ENCODE results near the gene PRDM16. TPM values are rescaled to one million over a fixed set of nuclear protein-coding genes. Genes with fewer than 3 reads are reported as not detected.

The PRDM16 gene
- total RNA-seq, 4 donors from 2014 or later = 0.08 to 0.19 (median 0.12) TPM

DNA sequence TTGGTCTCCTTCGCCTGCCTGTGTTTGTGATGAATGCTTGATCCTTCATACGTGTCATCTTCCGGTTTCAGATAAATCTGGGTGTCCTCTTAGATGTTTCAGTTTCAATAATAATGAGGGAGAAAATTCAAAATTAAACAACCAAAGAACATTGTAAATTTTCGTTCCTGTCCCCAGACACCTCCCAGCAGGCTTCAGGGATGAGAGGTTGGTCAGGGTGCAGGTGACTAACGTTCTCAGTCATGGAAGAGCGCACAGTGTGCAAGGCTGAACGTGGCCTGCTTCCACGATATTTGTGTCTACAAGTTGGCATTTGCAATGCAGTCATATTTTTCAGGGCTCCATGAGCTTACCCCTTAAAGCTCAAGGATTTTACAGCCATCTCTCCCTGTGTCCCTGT lies 238.4 kb downstream of the PRDM16 start:
- H3K36me3 ChIP-seq = no peaks in the 10 kb centered on the region
- no peak overlapping the region for H3K27ac ChIP-seq
- DNase-seq = no peak
- 64 to 73% methylated on average over 8 of the region's 8 CpGs for WGBS, 2 donors
- H3K4me1 ChIP-seq = peaks cover 0 to 4% (median 0%) of the 10 kb centered on the region in 3 donors
- H3K9me3 ChIP-seq = no peaks in the 10 kb centered on the region
- TF ChIP-seq POLR2A (IDR thresholded peaks at IDR 0.05) (no peak), CTCF (IDR thresholded peaks at IDR 0.05) (no peak)
- peaks cover 0 to 75% (median 0%) of the 10 kb centered on the region in 4 donors for H3K27me3 ChIP-seq
- H3K4me3 ChIP-seq = no peak overlapping the region
- intact Hi-C loops (cut with DNase I) = no loop called here

- H3K4me1 ChIP-seq = peaks cover 0 to 11% (median 5%) of the 10 kb centered on the region in 3 donors
- H3K9me3 ChIP-seq = no peaks in the 10 kb centered on the region
- H3K36me3 ChIP-seq = no peaks in the 10 kb centered on the region
- WGBS, 2 donors = 70 to 83% methylated on average over 1 to 2 of the region's 11 CpGs
- no peak for TF ChIP-seq CTCF (IDR thresholded peaks at IDR 0.05)
- TF ChIP-seq POLR2A (IDR thresholded peaks at IDR 0.05) = no peak
- no peak for DNase-seq
- intact Hi-C loops (cut with DNase I) = no loop called here
- no peak overlapping the region for H3K4me3 ChIP-seq
- peaks cover 0 to 74% (median 0%) of the 10 kb centered on the region in 4 donors for H3K27me3 ChIP-seq
- no peak overlapping the region for H3K27ac ChIP-seq
These were observed 239.1 kb downstream of the PRDM16 start for GRCh38 chr1:3308053-3308452.

DNA sequence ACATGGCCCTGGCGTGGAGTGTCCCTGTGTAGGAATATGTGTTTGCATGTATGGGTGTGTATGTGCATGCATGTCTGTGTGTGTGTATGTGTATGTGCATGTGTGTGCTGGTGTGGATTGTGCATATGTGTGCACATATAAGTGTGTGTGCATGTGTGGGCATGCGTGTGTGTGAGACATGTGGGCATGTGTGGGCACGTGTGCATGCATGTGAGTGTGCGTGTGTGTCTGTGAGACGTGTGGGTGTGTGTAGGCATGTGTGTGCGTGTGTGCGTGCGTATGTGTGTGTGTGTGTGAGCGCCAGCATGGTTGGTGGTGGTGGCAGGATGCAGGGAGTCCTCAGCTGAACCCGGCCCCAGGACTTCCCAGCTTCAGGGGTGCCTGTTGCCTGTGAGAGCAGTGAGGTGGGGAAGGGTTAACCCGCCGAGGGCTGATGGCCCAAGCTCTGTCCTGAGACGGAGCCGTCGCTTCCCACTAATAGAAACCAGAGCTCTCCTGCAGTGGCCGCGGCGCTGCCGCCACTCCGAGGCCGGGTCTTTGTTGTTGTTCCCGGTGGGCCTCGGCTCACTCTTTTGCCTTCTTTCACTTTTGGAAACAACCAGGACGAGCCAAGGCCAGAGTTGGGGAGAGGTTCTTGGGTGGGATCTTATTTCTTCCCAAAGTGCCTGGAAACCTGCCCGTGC lies 241.9 kb downstream of the PRDM16 start:
- Histone ChIP-seq H3K27me3 (peaks cover 0 to 79% (median 0%) of the 10 kb centered on the region in 4 donors), H3K9me3 (no peaks in the 10 kb centered on the region), H3K36me3 (no peaks in the 10 kb centered on the region), H3K4me3 (no peak overlapping the region), H3K27ac (no peak overlapping the region), H3K4me1 (peaks cover 13 to 39% (median 30%) of the 10 kb centered on the region in 3 donors)
- TF ChIP-seq POLR2A (IDR thresholded peaks at IDR 0.05) = no peak
- TF ChIP-seq CTCF (IDR thresholded peaks at IDR 0.05) = no peak
- DNase-seq = no peak
- WGBS, 2 donors = 67 to 81% methylated on average over 12 to 17 of the region's 25 CpGs
- intact Hi-C loops (cut with DNase I) = no loop called here

DNA sequence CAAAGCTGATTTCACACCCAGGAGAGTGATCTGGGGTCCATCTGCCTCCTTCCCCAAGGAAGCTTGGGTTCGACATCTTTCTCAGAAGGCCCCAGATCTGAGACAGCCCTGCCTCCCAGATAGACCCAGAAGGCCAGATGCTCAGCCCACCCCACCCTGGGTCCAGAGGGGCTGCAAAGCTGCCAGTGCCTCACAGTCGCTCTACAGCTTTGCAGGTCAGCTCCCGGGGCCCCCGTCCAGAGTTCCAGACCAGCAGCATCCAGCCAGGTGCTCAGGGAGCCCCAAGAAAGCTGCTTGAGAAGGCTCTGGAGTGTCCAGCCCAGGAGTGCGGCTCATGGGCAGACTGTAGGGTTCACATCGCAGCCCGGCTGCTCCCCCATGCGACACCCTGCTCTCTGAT lies 242.7 kb downstream of the PRDM16 start:
- DNase-seq = no peak
- H3K4me3 ChIP-seq = no peak overlapping the region
- no peak overlapping the region for H3K27ac ChIP-seq
- WGBS, 2 donors = no CpG with 5 or more reads among the region's 8 CpGs
- H3K9me3 ChIP-seq = no peaks in the 10 kb centered on the region
- H3K4me1 ChIP-seq = peaks cover 13 to 44% (median 30%) of the 10 kb centered on the region in 3 donors
- no peaks in the 10 kb centered on the region for H3K36me3 ChIP-seq
- peaks cover 0 to 85% (median 0%) of the 10 kb centered on the region in 4 donors for H3K27me3 ChIP-seq
- TF ChIP-seq CTCF (IDR thresholded peaks at IDR 0.05) (no peak), POLR2A (IDR thresholded peaks at IDR 0.05) (no peak)
- intact Hi-C loops (cut with DNase I) = no loop called here

GRCh38 chr1:3312310-3312897 lies 243.4 kb downstream of the PRDM16 start:
- H3K9me3 ChIP-seq = no peaks in the 10 kb centered on the region
- intact Hi-C loops (cut with DNase I) = no loop called here
- H3K27ac ChIP-seq = peak overlapping the region; percentile 80 to 95 (median 88)
- peaks cover 13 to 44% (median 30%) of the 10 kb centered on the region in 3 donors for H3K4me1 ChIP-seq
- H3K36me3 ChIP-seq = no peaks in the 10 kb centered on the region
- H3K27me3 ChIP-seq = peaks cover 0 to 89% (median 0%) of the 10 kb centered on the region in 4 donors
- no peak for DNase-seq
- H3K4me3 ChIP-seq = no peak overlapping the region
- 73 to 80% methylated on average over 1 to 13 of the region's 24 CpGs for WGBS, 2 donors
- TF ChIP-seq CTCF (IDR thresholded peaks at IDR 0.05) (no peak), POLR2A (IDR thresholded peaks at IDR 0.05) (no peak)
